IMR-90 (cell line): Measurements from ENCODE around the gene TEX53.

ENCODE experiments used
- BHLHE40 ChIP-seq: fragments of 150-350 bp; IDR thresholded peaks from 2 replicates; pipeline ENCODE4 v1.6.1; 2016; ENCODE audit warnings: mild to moderate bottlenecking, low read depth, low read length
- CEBPB ChIP-seq: IDR thresholded peaks from 2 replicates; pipeline ENCODE4 v1.6.1; 2012; ENCODE audit warnings: low read depth, low read length, improper control_type of control experiment
- MAZ ChIP-seq: IDR thresholded peaks from 2 replicates; pipeline ENCODE4 v1.6.1; 2012; ENCODE audit warnings: low read depth, mild to moderate bottlenecking, low read length, improper control_type of control experiment, moderate library complexity, borderline replicate concordance
- NFE2L2 ChIP-seq: fragments of 150-350 bp; IDR thresholded peaks from 2 replicates; pipeline ENCODE4 v1.6.1; 2016; ENCODE audit warnings: low read depth, mild to moderate bottlenecking, low read length
- POLR2A ChIP-seq: IDR thresholded peaks from 2 replicates; pipeline ENCODE4 v1.6.1; 2012; ENCODE audit warnings: mild to moderate bottlenecking, low read depth, low read length
- SMC3 ChIP-seq: fragments of 150-350 bp; IDR thresholded peaks from 2 replicates; pipeline ENCODE4 v1.6.1; 2016; ENCODE audit warnings: low read depth, mild to moderate bottlenecking, antibody characterized with exemption, low read length, moderate library complexity
- TF ChIP-seq, protein P1 (sequence below): conservative IDR thresholded peaks from 2 replicates; pipeline ENCODE4 v1.5.1; 2012; ENCODE audit warnings: mild to moderate bottlenecking, low read depth, low read length, improper control_type of control experiment

DNA sequence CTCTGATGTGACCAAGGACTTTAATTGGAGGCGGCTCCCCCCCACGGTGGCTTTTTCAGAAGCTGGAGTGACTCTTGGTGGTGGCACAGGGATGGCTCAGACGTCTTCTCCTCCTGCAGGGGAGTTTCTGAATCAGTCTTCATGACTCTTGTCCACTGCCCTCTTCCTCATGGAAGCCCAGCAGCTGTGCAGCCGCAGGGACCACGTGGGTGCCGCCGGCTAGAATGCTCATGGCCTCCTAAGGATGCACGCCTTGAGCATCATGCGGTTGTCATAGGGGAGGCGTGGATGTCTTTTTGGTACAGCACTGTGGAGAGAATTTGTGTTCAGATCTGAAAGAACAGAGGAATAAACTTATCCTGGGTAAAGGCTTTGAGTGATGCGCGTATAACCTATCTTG is 1.3 kb downstream of the TEX53 start:
- TF ChIP-seq BHLHE40 (no peak), POLR2A (no peak), NFE2L2 (no peak), SMC3 (no peak), MAZ (no peak), CEBPB (no peak)
- TF ChIP-seq, protein P1, sequence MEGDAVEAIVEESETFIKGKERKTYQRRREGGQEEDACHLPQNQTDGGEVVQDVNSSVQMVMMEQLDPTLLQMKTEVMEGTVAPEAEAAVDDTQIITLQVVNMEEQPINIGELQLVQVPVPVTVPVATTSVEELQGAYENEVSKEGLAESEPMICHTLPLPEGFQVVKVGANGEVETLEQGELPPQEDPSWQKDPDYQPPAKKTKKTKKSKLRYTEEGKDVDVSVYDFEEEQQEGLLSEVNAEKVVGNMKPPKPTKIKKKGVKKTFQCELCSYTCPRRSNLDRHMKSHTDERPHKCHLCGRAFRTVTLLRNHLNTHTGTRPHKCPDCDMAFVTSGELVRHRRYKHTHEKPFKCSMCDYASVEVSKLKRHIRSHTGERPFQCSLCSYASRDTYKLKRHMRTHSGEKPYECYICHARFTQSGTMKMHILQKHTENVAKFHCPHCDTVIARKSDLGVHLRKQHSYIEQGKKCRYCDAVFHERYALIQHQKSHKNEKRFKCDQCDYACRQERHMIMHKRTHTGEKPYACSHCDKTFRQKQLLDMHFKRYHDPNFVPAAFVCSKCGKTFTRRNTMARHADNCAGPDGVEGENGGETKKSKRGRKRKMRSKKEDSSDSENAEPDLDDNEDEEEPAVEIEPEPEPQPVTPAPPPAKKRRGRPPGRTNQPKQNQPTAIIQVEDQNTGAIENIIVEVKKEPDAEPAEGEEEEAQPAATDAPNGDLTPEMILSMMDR, result no peak
